ENCODE results near the gene IMPDH1. TPM values are rescaled to one million over a fixed set of nuclear protein-coding genes. Genes with fewer than 3 reads are reported as not detected.

The IMPDH1 gene
- total and polyA plus RNA-seq, 9 donors, result 10.3 to 66.9 (median 23.4) TPM

DNA sequence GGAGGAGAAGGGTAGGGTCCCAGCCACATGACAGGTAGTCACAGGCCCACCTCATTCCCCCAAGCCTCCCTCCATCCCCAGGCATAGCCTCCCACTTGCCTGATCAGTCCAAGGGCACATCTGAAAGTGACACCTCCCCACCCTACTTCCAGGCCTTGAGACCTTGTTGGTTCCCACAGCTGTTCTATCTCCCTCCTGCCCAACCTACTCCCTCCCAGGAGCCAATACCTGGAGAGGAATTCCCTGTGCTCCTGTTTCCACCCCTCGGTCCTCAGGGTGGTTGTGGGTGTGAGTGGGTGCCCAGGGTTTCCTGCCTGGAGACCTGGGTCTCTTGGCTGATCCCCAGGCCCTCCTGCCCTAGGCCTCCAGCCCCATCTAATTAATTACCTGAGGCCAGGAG, 11.6 kb upstream of the IMPDH1 start:
- Histone ChIP-seq H3K9me3 (no peaks in the 10 kb centered on the region), H3K36me3 (no peaks in the 10 kb centered on the region), H3K4me1 (ENCODE audit: insufficient read depth) (peaks cover 12% of the 10 kb centered on the region), H3K27ac (peak overlapping the region; percentile 38 to 64), H3K27me3 (no peaks in the 10 kb centered on the region), H3K4me3 (no peak overlapping the region)
- WGBS, 3 donors, result 81 to 86% (median 82%) methylated on average over 1 of the region's 1 CpG
- TF ChIP-seq, protein P1, sequence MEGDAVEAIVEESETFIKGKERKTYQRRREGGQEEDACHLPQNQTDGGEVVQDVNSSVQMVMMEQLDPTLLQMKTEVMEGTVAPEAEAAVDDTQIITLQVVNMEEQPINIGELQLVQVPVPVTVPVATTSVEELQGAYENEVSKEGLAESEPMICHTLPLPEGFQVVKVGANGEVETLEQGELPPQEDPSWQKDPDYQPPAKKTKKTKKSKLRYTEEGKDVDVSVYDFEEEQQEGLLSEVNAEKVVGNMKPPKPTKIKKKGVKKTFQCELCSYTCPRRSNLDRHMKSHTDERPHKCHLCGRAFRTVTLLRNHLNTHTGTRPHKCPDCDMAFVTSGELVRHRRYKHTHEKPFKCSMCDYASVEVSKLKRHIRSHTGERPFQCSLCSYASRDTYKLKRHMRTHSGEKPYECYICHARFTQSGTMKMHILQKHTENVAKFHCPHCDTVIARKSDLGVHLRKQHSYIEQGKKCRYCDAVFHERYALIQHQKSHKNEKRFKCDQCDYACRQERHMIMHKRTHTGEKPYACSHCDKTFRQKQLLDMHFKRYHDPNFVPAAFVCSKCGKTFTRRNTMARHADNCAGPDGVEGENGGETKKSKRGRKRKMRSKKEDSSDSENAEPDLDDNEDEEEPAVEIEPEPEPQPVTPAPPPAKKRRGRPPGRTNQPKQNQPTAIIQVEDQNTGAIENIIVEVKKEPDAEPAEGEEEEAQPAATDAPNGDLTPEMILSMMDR (IDR thresholded peaks at IDR 0.05), result no peak
- TF ChIP-seq EP300 (IDR thresholded peaks at IDR 0.05) (no peak), POLR2A (IDR thresholded peaks at IDR 0.05) (no peak)
- DNase-seq, result no peak
- intact Hi-C loops (cut with DNase I), result no loop called here

DNA sequence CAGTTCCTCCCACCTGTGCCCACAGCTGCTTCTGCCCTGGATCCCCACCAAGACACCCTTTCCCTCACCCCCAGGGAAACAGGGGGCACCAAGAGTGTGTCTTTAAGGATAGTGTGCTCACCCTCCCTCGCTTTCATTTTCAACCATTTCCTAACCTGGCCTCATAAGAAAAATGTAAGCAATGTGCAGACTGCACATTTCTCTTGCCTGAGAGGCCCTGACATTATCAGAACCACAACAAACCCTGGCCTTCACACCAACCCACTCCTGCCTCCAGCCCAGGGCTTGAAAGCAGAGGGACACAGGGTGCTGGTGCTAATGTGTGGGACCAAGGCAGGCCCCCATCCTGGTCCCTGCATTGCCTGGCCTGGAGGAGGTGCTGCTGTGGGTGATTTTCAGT, 11.0 kb upstream of the IMPDH1 start:
- TF ChIP-seq EP300 (IDR thresholded peaks at IDR 0.05) (no peak), POLR2A (IDR thresholded peaks at IDR 0.05) (no peak)
- TF ChIP-seq, protein P1 (IDR thresholded peaks at IDR 0.05), result no peak
- Histone ChIP-seq H3K36me3 (no peaks in the 10 kb centered on the region), H3K4me3 (no peak overlapping the region), H3K27me3 (no peaks in the 10 kb centered on the region), H3K27ac (peak overlapping the region in 1 of 2 donors; percentile 64), H3K4me1 (ENCODE audit: insufficient read depth) (peaks cover 12% of the 10 kb centered on the region), H3K9me3 (no peaks in the 10 kb centered on the region)
- peak in 2 of 5 donors; percentile 32 to 48 for DNase-seq
- WGBS, 3 donors, result 0 to 48% (median 11%) methylated on average over 1 of the region's 1 CpG
- intact Hi-C loops (cut with DNase I), result no loop called here

DNA sequence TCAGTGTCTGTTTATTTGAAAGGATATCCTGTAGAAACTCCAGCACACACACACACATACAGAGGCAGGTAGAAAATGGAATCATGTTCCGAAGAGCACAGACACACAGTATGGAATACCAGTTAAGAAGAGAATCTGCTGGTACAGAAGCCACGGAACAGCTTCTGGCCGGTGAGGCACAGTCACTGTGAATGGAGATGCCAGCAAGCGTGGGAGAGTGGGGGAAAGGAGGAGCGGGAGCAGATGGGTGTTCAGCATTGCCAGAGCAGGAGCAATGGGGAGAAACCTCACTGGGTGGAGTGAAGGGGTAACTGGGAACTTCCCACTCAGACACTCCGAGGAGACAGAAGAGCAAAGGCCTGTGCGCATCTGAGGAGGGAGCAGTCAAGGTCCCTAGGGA, 9.5 kb upstream of the IMPDH1 start:
- Histone ChIP-seq H3K27me3 (no peaks in the 10 kb centered on the region), H3K4me1 (ENCODE audit: insufficient read depth) (peaks cover 12% of the 10 kb centered on the region), H3K27ac (no peak overlapping the region), H3K4me3 (no peak overlapping the region), H3K9me3 (no peaks in the 10 kb centered on the region), H3K36me3 (no peaks in the 10 kb centered on the region)
- intact Hi-C loops (cut with DNase I), result no loop called here
- WGBS, 3 donors, result 79 to 91% (median 86%) methylated on average over 7 of the region's 7 CpGs
- DNase-seq, result no peak
- TF ChIP-seq EP300 (IDR thresholded peaks at IDR 0.05), result no peak
- TF ChIP-seq POLR2A (IDR thresholded peaks at IDR 0.05), result no peak
- TF ChIP-seq, protein P1 (IDR thresholded peaks at IDR 0.05), result no peak

DNA sequence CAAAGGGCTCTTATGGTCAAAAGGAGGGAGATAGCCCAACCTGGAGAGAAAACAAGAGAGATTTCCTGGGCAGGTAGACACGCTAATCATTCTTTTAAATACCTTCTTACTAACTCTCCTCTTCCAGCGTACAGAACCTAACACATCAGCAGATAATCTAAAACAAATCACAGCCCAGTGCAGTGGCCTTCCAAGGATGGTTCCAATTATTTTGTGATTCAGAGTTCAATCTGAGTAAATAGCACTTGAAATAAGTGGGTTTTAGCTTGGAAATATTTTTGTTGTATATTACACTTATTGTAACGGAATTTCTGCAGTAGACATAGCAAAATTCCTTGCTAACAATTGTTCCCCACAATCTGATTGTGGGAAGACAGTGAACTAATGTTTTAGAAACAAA, 7.3 kb upstream of the IMPDH1 start:
- TF ChIP-seq, protein P1 (IDR thresholded peaks at IDR 0.05), result no peak
- TF ChIP-seq POLR2A (IDR thresholded peaks at IDR 0.05) (no peak), EP300 (IDR thresholded peaks at IDR 0.05) (no peak)
- Histone ChIP-seq H3K27ac (no peak overlapping the region), H3K4me3 (no peak overlapping the region), H3K27me3 (no peaks in the 10 kb centered on the region), H3K36me3 (no peaks in the 10 kb centered on the region), H3K9me3 (no peaks in the 10 kb centered on the region), H3K4me1 (ENCODE audit: insufficient read depth) (peaks cover 12% of the 10 kb centered on the region)
- intact Hi-C loops (cut with DNase I), result no loop called here
- no peak for DNase-seq
- 46 to 55% (median 51%) methylated on average over 3 of the region's 3 CpGs for WGBS, 3 donors

Measured in ovary (tissue), 9 donors.